ENCODE measurements around the gene CTNNA1.
"Not testable (repeated sequence)": the region's sequence is repeated elsewhere in the genome, so short reads cannot be mapped to it uniquely, and the experiment has no call there.

Gene CTNNA1, protein sequence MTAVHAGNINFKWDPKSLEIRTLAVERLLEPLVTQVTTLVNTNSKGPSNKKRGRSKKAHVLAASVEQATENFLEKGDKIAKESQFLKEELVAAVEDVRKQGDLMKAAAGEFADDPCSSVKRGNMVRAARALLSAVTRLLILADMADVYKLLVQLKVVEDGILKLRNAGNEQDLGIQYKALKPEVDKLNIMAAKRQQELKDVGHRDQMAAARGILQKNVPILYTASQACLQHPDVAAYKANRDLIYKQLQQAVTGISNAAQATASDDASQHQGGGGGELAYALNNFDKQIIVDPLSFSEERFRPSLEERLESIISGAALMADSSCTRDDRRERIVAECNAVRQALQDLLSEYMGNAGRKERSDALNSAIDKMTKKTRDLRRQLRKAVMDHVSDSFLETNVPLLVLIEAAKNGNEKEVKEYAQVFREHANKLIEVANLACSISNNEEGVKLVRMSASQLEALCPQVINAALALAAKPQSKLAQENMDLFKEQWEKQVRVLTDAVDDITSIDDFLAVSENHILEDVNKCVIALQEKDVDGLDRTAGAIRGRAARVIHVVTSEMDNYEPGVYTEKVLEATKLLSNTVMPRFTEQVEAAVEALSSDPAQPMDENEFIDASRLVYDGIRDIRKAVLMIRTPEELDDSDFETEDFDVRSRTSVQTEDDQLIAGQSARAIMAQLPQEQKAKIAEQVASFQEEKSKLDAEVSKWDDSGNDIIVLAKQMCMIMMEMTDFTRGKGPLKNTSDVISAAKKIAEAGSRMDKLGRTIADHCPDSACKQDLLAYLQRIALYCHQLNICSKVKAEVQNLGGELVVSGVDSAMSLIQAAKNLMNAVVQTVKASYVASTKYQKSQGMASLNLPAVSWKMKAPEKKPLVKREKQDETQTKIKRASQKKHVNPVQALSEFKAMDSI

DNA sequence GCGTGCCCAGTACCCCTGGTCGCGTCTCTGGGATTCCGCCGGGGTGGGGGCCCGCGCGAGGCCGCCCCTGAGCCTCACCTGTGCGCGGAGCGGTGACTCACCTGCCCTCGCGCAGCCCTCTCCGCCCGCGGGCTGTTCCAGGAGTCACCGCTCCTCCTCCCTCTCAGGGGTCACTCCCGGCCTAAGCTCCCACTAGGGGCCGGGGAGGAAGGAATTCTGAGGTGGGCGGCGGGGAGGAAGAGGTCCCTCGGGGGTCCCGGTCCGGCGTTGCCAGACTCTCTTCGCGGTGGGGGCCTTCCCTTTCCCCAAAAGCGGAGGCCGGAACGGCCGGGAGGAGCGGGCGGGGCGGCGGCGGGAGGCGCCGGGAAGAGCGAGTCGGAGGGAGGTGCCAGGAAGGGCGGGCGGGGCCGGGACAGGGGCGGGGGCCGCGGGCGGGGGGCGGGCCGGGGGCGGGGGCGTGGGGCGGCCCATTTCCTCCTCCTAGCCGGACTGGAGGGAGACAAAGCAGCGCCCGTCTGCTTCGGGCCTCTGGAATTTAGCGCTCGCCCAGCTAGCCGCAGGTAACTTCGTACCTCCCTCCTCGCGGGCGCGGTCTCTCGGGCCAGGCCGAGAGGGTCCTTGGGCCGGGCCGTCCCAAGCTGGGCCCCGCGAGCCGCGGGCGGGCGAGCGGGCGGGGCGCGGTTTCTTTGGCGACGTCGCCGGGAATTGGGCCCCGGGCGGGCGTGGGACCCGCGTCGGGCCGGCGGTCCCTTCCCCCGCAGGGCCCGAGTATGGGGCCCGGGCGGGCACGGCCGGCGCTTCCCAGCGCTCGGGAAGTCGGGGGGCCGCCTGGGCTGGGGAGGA is at the start of gene CTNNA1:
TSS of gene CTNNA1 (plus strand) at position 475 of the 843 bp plus-strand sequence. CDS start 28,500 bp downstream, outside the sequence.
- DNase-seq: peak; percentile 60
- in situ Hi-C loops (cut with MboI; ENCODE audit: low pct_unique_long_range_greater_than_20kb, low sequenced_read_pairs): no loop called here

DNA sequence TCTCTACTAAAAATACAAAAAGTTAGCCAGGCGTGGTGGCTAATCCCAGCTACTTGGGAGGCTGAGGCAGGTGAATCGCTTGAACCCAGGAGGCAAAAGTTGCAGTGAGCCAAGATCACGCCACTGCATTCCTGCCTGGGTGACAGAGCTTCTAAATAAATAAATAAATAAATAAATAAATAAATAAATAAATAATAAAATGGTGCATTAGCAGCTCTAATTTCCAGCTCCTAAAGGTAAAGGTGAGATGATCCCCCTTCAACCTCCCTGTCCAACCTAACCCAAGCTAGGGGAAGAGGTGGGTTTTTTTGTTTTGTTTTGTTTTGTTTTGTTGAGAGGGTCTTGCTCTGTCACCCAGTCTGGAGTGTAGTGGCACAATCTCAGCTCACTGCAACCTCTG is 49.4 kb upstream of the CTNNA1 start:
- DNase-seq; in situ Hi-C loops (cut with MboI; ENCODE audit: low pct_unique_long_range_greater_than_20kb, low sequenced_read_pairs): not testable (repeated sequence)

DNA sequence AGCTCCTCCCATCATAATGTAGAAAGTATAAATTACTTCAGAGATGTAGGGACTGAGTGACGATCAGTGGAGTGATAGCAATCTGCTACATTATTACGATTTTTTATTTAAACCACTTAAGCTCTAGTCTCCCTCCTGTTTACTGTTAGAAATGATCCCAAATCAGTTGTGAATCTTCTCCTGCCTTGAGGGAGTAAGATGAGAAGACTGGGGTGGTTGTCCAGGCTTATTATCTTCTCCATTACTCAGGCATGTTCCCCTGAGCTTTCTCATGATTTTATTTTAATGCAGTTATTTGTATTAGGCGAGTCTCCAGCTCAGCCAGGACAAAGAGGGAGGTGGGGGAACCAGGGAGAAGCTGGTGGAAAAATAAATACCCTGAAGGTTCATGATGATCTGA is 48.2 kb upstream of the CTNNA1 start:
- no peak for DNase-seq
- in situ Hi-C loops (cut with MboI; ENCODE audit: low pct_unique_long_range_greater_than_20kb, low sequenced_read_pairs): no loop called here

DNA sequence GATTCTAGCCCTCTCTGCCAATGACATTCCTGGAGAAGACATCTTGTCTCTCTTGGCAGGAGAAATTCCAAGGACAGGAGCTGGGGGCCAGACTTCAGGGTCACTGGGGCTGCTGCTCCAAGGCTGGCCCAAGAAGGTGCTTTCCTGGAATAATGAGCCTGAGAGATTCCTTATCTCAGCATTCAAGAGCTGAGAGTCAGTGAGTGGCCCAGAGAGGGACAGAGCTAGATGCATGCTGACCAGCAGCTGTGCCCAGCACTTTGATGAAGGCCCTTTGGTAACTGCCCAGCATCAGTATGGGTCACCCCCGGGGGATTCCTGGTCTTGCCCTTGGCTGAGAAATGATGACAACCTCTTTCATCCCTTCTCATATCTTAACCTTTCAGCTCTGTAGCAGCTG is 47.7 kb upstream of the CTNNA1 start:
- in situ Hi-C loops (cut with MboI; ENCODE audit: low pct_unique_long_range_greater_than_20kb, low sequenced_read_pairs): no loop called here
- no peak for DNase-seq

DNA sequence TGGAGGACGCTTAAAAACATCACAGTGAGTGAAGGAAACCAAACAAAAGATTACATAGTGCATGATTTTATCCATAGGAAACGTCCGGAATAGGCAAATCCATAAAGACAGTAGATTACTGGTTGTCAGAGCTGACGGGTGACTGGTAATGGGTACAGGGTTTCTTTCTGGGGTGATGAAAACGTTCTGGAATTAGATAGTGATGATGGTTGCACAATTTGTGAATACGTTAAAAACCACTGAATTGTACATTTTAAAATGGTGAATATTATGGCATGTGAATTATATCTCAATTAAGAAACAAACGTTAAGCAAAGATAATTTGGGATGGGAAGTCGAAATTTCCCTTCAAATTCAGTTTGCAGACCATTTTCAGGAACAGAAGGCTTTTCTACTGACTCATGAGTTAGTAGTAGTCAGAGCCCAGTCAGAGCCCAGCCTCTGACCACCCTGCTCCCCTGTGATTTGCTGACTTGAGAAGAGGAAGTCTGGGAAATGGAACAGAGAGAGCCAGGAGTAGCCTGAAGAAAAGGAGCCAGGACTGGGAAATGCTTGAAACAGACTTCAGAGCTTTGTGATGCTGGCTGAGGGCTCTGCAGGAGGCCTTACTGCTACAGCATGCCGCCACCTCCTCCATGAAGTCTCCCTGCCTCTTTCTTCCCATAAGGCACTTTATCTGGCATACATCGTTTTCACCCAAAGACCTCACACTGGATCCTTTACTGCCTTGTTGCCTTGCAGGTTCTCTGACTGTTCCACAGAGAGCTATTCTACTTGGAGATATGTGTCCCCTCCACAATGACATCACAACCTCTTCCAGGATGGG is 46.4 kb upstream of the CTNNA1 start:
- in situ Hi-C loops (cut with MboI; ENCODE audit: low pct_unique_long_range_greater_than_20kb, low sequenced_read_pairs): no loop called here
- DNase-seq: peak; percentile 44

DNA sequence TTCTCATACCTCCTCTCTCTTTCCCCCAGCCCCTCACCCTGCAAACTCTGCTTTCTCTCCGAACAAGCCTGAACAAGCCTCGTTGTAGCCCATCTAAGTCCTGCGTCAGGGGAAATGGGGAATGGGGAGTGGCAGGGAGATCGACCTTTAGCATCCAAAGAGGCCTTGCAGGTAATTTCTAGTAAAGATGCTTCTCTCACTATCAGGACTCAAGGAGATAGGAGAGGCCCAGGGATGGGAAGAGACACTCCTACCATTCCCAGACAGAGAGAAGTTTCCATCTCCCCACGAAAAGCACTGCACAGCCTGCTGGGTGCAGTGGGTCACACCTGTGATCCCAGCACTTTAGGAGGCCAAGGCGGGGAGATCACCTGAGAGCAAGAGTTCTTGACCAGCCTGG is 44.4 kb upstream of the CTNNA1 start:
- in situ Hi-C loops (cut with MboI; ENCODE audit: low pct_unique_long_range_greater_than_20kb, low sequenced_read_pairs): no loop called here
- DNase-seq: no peak

DNA sequence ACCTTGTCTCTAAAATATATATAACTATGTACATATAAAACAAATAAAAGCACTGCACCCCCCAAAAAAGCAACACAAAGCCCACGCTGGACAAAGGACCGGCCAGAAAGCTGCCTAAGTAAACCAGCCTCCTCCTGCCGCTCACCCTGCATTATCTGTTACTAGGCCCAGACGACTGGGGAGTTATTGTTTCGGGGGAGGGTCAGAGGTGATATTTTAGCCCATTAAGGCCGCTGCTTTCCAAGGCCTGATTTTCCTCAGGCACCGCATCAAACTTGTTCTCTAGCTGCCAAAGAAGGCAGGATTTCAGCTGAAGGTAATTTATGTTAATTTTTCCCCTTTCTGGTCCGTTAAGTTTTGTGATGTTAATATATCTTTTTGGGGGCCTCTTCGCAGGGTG is 44.0 kb upstream of the CTNNA1 start:
- no peak for DNase-seq
- in situ Hi-C loops (cut with MboI; ENCODE audit: low pct_unique_long_range_greater_than_20kb, low sequenced_read_pairs): no loop called here

DNA sequence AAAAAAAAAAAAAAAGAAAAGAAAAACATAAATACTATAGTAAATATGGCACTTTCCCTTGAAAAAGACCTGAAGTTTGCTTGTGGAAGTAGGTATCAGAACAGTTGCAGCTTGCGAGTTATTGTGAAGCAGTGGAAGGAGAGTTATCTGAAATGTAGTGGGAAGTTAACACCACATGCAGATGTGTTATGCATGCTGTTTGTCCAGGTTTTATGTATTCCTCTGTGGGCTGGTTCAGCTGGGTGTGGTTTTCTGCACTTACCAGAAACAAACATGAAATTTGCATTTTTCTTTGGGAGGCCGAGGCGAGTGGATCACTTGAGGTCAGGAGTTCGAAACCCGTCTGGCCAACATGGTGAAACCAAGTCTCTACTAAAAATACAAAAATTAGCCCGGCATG is 42.1 kb upstream of the CTNNA1 start:
- in situ Hi-C loops (cut with MboI; ENCODE audit: low pct_unique_long_range_greater_than_20kb, low sequenced_read_pairs): no loop called here
- DNase-seq: no peak

DNA sequence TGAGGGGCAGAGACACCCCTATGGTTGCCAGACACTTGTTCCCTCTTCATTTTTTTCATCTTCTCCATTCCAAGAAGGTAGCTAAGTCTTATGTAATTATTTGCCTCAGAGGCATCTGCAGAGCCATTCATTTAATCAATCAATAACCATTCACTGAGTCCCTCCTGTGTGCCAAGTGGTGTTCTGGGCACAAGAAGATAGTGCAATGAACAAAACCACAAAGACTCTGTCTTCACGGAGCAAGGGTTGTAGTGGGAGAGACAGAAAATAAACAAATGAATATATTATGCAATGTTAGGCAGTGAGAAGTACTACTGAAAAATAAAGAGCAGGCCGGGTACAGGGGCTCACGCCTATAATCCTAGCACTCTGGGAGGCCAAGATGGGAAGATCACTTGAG is 41.4 kb upstream of the CTNNA1 start:
- no peak for DNase-seq
- in situ Hi-C loops (cut with MboI; ENCODE audit: low pct_unique_long_range_greater_than_20kb, low sequenced_read_pairs): no loop called here

DNA sequence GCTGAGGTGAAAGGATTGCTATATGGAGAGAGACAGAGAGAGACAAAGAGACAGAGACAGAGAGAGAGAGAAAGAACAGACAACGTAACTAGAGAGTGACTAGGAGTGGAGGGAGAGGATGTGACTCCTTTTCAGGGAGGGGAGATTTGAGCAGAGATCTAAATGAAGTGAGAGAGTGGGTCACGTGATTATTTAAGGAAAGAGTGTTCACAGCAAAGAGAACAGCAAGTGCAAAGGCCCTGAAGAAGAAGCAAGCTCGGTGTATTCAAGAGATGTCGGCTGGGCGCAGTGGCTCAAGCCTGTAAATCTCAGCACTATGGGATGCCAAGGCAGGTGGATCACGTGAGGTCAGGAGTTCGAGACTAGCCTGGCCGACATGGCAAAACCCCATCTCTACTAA is 40.9 kb upstream of the CTNNA1 start:
- DNase-seq: no peak
- in situ Hi-C loops (cut with MboI; ENCODE audit: low pct_unique_long_range_greater_than_20kb, low sequenced_read_pairs): no loop called here

DNA sequence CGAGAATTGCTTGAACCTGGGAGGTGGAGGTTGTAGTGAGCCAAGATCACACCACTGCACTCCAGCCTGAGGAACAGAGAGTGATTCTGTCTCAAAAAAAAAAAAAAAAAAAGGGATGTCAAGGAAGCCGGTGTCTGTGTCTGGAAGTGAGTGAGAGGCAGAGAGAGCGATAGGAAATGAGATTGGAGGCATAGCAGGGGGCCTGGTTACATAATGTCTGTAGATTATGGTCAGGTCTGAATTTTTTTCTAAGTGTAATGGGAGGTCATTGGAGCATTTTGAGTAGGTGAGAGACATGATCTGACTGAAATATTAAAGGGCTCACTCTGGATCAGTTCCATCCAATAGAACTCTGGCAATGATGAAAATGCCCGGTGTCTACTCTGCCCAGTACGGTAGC is 40.4 kb upstream of the CTNNA1 start:
- in situ Hi-C loops (cut with MboI; ENCODE audit: low pct_unique_long_range_greater_than_20kb, low sequenced_read_pairs): no loop called here
- DNase-seq: no peak

DNA sequence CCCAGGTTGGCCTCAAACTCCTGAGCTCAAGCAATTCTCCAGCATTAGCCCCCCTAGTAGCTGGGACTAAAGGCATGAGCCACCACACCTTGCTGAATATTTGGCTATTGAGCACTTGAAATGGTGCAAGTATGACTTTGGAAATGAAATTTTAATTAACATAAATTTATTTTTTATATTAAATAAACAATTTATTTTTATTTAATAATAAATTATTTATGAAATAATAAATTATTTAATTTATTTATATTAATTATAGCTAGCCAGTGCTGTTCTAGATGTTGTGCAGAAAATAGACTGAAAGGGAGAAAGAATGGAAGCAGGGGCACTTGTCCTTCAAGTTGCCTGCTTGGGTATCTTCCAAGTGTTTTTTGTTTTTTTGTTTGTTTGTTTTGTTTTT is 40.0 kb upstream of the CTNNA1 start:
- DNase-seq: no peak
- in situ Hi-C loops (cut with MboI; ENCODE audit: low pct_unique_long_range_greater_than_20kb, low sequenced_read_pairs): no loop called here

DNA sequence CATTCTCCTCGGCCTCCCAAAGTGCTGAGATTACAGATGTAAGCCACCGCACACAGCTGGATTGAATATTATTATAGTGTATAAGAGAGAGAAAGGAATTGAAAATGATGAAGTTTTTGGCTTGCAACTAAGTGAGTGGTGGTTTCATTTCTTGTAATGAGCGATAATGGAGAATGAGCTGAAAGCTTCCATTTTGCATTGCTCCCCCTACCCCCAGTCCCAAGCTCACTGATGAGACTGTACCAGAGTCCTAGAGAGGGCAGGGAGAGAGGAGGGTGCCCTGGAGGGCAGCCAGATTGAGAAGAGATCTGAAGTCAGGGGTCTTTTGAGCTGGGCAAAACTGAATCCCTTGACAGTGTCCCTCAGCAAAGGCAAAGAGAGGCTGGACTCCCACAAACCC is 38.5 kb upstream of the CTNNA1 start:
- no peak for DNase-seq
- in situ Hi-C loops (cut with MboI; ENCODE audit: low pct_unique_long_range_greater_than_20kb, low sequenced_read_pairs): no loop called here

DNA sequence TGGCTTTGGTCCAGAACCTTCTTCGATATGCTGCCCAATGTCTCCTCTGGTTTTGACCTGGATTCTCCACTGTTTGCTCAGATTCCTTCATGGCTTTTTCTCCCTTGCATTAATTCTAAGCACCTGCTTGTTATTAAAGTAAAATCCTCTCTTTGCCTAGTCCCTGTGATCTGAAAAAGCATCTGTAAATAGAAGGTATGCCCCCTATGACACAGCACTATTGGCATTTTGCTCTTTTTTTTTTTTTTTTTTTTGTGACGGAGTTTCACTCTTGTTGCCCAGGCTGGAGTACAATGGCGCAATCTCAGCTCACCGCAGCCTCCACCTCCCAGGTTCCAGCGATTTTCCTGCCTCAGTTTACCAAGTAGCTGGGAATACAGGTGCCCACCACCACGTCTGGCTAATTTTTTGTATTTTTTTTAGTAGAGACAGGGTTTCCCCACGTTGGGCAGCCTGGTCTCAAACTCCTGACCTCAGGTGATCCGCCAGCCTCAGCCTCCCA is 37.2 kb upstream of the CTNNA1 start:
- in situ Hi-C loops (cut with MboI; ENCODE audit: low pct_unique_long_range_greater_than_20kb, low sequenced_read_pairs); DNase-seq: not testable (repeated sequence)

DNA sequence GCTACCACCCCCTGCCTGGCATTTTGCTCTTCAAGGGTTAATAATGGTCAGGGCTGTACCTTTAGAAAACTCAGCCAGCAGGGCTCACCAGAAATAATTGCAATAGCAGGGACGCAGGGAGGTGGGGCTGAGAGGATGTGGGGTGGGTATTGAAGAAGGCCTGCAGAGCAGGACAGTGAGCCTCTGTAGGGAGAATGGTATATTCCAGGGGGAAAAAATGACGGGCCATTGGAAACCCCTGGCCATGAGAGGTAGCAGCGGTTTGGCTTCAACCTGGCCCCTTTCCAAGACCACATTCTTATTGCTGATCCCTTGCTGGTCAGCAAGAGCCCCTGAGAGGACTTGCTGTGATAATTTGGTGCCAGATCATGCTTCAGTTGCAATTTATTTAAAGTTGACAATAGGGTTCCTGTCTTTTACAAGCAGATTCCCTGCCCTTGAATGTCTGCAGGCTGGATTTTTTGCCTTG is 36.7 kb upstream of the CTNNA1 start:
- in situ Hi-C loops (cut with MboI; ENCODE audit: low pct_unique_long_range_greater_than_20kb, low sequenced_read_pairs): no loop called here
- no peak for DNase-seq

DNA sequence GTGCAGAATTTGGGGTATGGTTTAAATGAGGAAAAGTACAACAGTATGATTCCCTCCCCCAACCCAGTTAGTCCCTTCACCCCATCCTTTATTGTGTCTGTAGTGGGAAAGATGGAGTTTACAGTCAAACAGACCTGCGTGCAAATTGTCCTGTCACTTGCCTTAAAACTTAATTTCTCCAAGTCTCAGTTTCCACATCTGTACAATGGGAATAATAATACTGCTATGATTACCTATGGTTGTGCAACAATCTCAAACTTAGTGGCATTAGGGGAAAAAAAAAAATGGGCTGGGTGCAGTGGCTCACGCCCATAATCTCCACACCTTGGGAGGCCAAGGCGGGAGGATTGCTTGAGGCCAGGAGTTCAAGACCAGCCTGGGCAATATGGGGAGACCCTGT is 35.8 kb upstream of the CTNNA1 start:
- DNase-seq: no peak
- in situ Hi-C loops (cut with MboI; ENCODE audit: low pct_unique_long_range_greater_than_20kb, low sequenced_read_pairs): no loop called here

DNA sequence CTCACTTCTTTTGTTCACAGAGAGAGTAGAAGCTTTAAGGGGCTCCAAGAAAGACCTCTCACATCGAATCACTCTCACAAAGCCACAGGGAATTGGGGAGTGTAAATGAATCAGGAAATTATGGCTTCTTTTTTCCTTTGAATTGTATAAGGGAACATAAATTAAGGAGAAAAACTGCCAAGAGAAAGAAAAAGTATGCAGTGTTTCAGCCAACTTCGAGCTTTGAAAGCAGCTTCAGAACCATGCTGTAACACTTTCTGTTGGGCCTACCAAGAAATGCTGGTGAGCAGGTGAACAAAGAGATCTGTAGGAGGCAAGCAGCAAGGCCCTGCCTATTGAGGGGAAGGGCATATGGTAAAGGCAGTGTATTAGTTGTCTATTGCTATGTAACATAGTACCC is 33.4 kb upstream of the CTNNA1 start:
- in situ Hi-C loops (cut with MboI; ENCODE audit: low pct_unique_long_range_greater_than_20kb, low sequenced_read_pairs): no loop called here
- DNase-seq: no peak

DNA sequence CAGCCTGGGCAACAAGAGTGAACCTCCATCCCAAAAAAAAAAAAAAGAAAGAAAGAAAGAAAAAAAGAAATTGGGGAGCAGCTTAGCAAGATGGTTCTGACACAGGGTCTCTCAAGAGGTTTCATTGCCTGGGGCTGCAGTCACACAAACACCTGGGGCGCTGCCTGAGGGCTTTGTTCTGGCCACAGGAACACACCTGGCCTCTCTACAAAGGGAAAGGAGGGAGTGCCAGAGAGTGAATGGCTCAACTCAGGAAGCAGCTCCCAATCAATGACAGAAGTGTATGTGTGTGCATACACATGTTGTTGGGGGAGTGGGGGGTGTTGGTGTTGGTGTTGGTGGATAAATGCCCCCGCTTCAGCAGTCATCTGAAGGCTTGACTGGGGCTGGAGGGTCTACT is 32.4 kb upstream of the CTNNA1 start:
- in situ Hi-C loops (cut with MboI; ENCODE audit: low pct_unique_long_range_greater_than_20kb, low sequenced_read_pairs): no loop called here
- no peak for DNase-seq
